IPS-18c (cell line): ENCODE results near the gene INTS6.

Source experiments
- H3K4me3 ChIP-seq: 2 replicates; pipeline ENCODE4 v1.7.0; 2013; ENCODE audit warnings: low read depth, mild to moderate bottlenecking, low read length, moderate library complexity; ENCODE audit not compliant: insufficient read depth
- H3K9me3 ChIP-seq: one replicate; pipeline ENCODE4 v1.6.1; 2013; ENCODE audit warnings: mild to moderate bottlenecking, low read length, moderate library complexity; ENCODE audit not compliant: control insufficient read depth, insufficient read depth

INTS6 gene

GRCh38 chr13:51370811-51371210 lies 82.0 kb downstream of the INTS6 start:
- no peak overlapping the region for H3K4me3 ChIP-seq

GRCh38 chr13:51370116-51370515 lies 82.7 kb downstream of the INTS6 start:
- no peak overlapping the region for H3K4me3 ChIP-seq
- H3K9me3 ChIP-seq: no peaks in the 10 kb centered on the region

More at GRCh38 chr13:51370811-51371210, 82.0 kb downstream of the INTS6 start:
- no peaks in the 10 kb centered on the region for H3K9me3 ChIP-seq

- H3K9me3 ChIP-seq: no peaks in the 10 kb centered on the region
- no peak overlapping the region for H3K4me3 ChIP-seq
These were observed 88.3 kb downstream of the INTS6 start for GRCh38 chr13:51364404-51365008.

GRCh38 chr13:51363625-51364024 lies 89.2 kb downstream of the INTS6 start:
- no peaks in the 10 kb centered on the region for H3K9me3 ChIP-seq
- no peak overlapping the region for H3K4me3 ChIP-seq

GRCh38 chr13:51361106-51361505 lies 91.7 kb downstream of the INTS6 start:
- H3K9me3 ChIP-seq: no peaks in the 10 kb centered on the region
- no peak overlapping the region for H3K4me3 ChIP-seq

GRCh38 chr13:51360489-51360888 lies 92.3 kb downstream of the INTS6 start:
- Histone ChIP-seq H3K9me3 (no peaks in the 10 kb centered on the region), H3K4me3 (no peak overlapping the region)

- Histone ChIP-seq H3K4me3 (no peak overlapping the region), H3K9me3 (no peaks in the 10 kb centered on the region)
These were observed 93.5 kb downstream of the INTS6 start for GRCh38 chr13:51359352-51359751.

GRCh38 chr13:51357928-51358595 lies 94.8 kb downstream of the INTS6 start:
- H3K4me3 ChIP-seq: no peak overlapping the region
- no peaks in the 10 kb centered on the region for H3K9me3 ChIP-seq

- no peaks in the 10 kb centered on the region for H3K9me3 ChIP-seq
- H3K4me3 ChIP-seq: no peak overlapping the region
These were observed 97.6 kb downstream of the INTS6 start for GRCh38 chr13:51355217-51355616.

GRCh38 chr13:51349016-51349415 lies 103.8 kb downstream of the INTS6 start:
- Histone ChIP-seq H3K4me3 (no peak overlapping the region), H3K9me3 (no peaks in the 10 kb centered on the region)

GRCh38 chr13:51348069-51348967 lies 104.5 kb downstream of the INTS6 start:
- no peak overlapping the region for H3K4me3 ChIP-seq
- no peaks in the 10 kb centered on the region for H3K9me3 ChIP-seq

- Histone ChIP-seq H3K4me3 (no peak overlapping the region), H3K9me3 (no peaks in the 10 kb centered on the region)
These were observed 105.7 kb downstream of the INTS6 start for GRCh38 chr13:51347099-51347498.

- Histone ChIP-seq H3K4me3 (no peak overlapping the region), H3K9me3 (no peaks in the 10 kb centered on the region)
These were observed 106.4 kb downstream of the INTS6 start for GRCh38 chr13:51346397-51346796.

- H3K9me3 ChIP-seq: no peaks in the 10 kb centered on the region
- H3K4me3 ChIP-seq: no peak overlapping the region
These were observed 109.4 kb downstream of the INTS6 start for GRCh38 chr13:51343475-51343874.

- Histone ChIP-seq H3K4me3 (no peak overlapping the region), H3K9me3 (no peaks in the 10 kb centered on the region)
These were observed 110.1 kb downstream of the INTS6 start for GRCh38 chr13:51342706-51343105.

- H3K9me3 ChIP-seq: no peaks in the 10 kb centered on the region
- H3K4me3 ChIP-seq: no peak overlapping the region
These were observed 111.0 kb downstream of the INTS6 start for GRCh38 chr13:51341791-51342190.

- Histone ChIP-seq H3K4me3 (no peak overlapping the region), H3K9me3 (no peaks in the 10 kb centered on the region)
These were observed 111.6 kb downstream of the INTS6 start for GRCh38 chr13:51341232-51341631.
